RWPE1 (cell line): ENCODE data around the gene SND1.

Experiments used
- CTCF ChIA-PET: fragments of 350-600 bp; sonication (Branson Sonifier 250); formaldehyde crosslinking; extraction: SDS; loops from one replicate; lab custom pipeline; 2021; lab: Yijun Ruan, JAX
- POLR2A ChIA-PET: fragments of 400-600 bp; formaldehyde crosslinking; extraction: SDS; loops from one replicate; lab custom pipeline; 2020; ENCODE audit warnings: antibody characterized with exemption; ENCODE audit not compliant: low non-redundant PET; lab: Yijun Ruan, JAX
- DNase-seq: peaks from one replicate; pipeline ENCODE4 v3.0.0; 2012; ENCODE audit warnings: low spot score
- H3K27ac ChIP-seq: fragments of 450-650 bp; 2 replicates; pipeline ENCODE4 v1.5.1; 2017
- CTCF ChIP-seq: fragments of 450-650 bp; conservative IDR thresholded peaks from 2 replicates; pipeline ENCODE4 v1.5.1; 2017; ENCODE audit warnings: low read depth, mild to moderate bottlenecking

SND1 gene

GRCh38 chr7:127650847-127651555 is 993 bp upstream of the SND1 start:
- DNase-seq: peak; percentile 36
- CTCF ChIA-PET: no interaction called here

GRCh38 chr7:127652333-127653248 is 597 bp downstream of the SND1 start:
- no peak for TF ChIP-seq CTCF
- no peak for DNase-seq
- peak overlapping the region; percentile 84 for H3K27ac ChIP-seq
- CTCF ChIA-PET: interaction anchor here (0.7 kb wide), 2 partner anchors 24 to 64 kb away, joined by 3 read pairs; no protein-coding TSS in a partner anchor
- POLR2A ChIA-PET: no interaction called here

More at GRCh38 chr7:127650847-127651555, 993 bp upstream of the SND1 start:
- peak overlapping the region; percentile 84 for H3K27ac ChIP-seq
- POLR2A ChIA-PET: interaction anchor here (0.6 kb wide), 1 partner anchor 20 kb away, joined by 3 read pairs; no protein-coding TSS in a partner anchor
- no peak for TF ChIP-seq CTCF

GRCh38 chr7:127653396-127653795 is 1.4 kb downstream of the SND1 start:
- H3K27ac ChIP-seq: no peak overlapping the region
- TF ChIP-seq CTCF: no peak
- POLR2A ChIA-PET: no interaction called here

GRCh38 chr7:127654404-127655394 is 2.7 kb downstream of the SND1 start:
- ChIA-PET POLR2A (no interaction called here), CTCF (interaction anchor here (1.2 kb wide), 1 partner anchor 15 kb away, joined by 3 read pairs; no protein-coding TSS in a partner anchor)
- no peak for TF ChIP-seq CTCF
- no peak overlapping the region for H3K27ac ChIP-seq
- DNase-seq: no peak

More at GRCh38 chr7:127653396-127653795, 1.4 kb downstream of the SND1 start:
- no peak for DNase-seq
- CTCF ChIA-PET: interaction anchor here (0.7 to 1.2 kb wide), 2 partner anchors 14 to 63 kb away, joined by 3 read pairs; no protein-coding TSS in a partner anchor

- no peak overlapping the region for H3K27ac ChIP-seq
- no peak for DNase-seq
- POLR2A ChIA-PET: interaction anchor here (0.6 kb wide), 1 partner anchor 66 kb away, joined by 4 read pairs; no protein-coding TSS in a partner anchor
- no peak for TF ChIP-seq CTCF
- CTCF ChIA-PET: no interaction called here
Measured at GRCh38 chr7:127655720-127656119, 3.7 kb downstream of the SND1 start.
